ENCODE data around the gene ZFAND5. TPM values are rescaled to one million over a fixed set of nuclear protein-coding genes. Genes with fewer than 3 reads are reported as not detected.

ZFAND5 gene
- total RNA-seq, 1 donor from 2014 or later = 183 TPM

DNA sequence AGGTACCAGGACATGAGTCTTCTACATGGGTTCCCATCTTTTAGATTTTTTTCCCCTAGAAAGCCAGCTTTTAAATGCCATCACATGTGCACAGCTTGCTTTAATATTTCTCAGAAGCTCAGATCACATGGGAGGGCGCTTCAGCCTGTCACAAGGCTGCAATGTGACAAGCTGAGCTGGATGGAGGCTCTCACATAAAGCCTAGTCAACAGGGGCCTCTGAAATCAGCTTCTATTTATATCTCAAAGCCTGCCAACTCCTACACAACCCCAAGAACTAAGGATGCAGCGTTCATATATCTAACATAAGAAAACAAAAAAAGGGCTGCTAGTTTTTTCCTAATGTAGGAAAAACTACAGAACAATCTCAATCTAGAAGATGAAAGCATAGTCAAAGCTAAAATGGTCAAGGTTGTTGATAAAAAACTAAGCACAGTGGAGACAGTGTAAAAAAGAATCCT is 2.3 kb downstream of the ZFAND5 start:
- intact Hi-C loops (cut with micrococcal nuclease) = loop anchor here (10.0 kb wide), 1 partner anchor 212 kb away; no protein-coding TSS in a partner anchor
- Histone ChIP-seq H3K4me3 (peak overlapping the region; percentile 86), H3K4me1 (peaks cover 81% of the 10 kb centered on the region), H3K9me3 (replicated peaks) (no peaks in the 10 kb centered on the region), H3K36me3 (peaks cover 31% of the 10 kb centered on the region), H3K27me3 (ENCODE audit: low read depth) (no peaks in the 10 kb centered on the region), H3K27ac (replicated peaks) (peak overlapping the region; percentile 100)
- TF ChIP-seq, protein P1, sequence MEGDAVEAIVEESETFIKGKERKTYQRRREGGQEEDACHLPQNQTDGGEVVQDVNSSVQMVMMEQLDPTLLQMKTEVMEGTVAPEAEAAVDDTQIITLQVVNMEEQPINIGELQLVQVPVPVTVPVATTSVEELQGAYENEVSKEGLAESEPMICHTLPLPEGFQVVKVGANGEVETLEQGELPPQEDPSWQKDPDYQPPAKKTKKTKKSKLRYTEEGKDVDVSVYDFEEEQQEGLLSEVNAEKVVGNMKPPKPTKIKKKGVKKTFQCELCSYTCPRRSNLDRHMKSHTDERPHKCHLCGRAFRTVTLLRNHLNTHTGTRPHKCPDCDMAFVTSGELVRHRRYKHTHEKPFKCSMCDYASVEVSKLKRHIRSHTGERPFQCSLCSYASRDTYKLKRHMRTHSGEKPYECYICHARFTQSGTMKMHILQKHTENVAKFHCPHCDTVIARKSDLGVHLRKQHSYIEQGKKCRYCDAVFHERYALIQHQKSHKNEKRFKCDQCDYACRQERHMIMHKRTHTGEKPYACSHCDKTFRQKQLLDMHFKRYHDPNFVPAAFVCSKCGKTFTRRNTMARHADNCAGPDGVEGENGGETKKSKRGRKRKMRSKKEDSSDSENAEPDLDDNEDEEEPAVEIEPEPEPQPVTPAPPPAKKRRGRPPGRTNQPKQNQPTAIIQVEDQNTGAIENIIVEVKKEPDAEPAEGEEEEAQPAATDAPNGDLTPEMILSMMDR (IDR thresholded peaks at IDR 0.05; ENCODE audit: borderline replicate concordance) = no peak
- DNase-seq = peak; percentile 54

DNA sequence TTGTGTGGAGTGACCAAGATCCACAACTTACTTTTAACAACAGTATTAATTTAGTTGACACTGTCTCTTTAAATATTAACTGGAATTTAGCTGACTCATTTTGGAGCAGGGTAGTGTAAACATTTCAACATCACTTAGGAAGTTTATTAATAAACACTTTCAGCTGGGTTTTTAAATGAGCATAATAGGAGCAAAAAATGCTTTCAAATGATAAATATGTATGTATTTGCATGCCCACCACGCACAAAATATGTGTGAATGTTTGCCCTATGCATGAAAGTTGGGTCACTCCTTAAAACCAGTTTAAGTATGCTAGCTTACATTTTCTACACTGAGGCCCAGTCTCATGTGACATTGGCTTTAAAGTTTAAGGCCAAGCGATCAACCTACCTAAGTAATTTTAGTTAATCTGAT is 2.9 kb downstream of the ZFAND5 start:
- Histone ChIP-seq H3K27me3 (ENCODE audit: low read depth) (no peaks in the 10 kb centered on the region), H3K27ac (replicated peaks) (peak overlapping the region; percentile 100), H3K4me1 (peaks cover 87% of the 10 kb centered on the region), H3K4me3 (peak overlapping the region; percentile 86), H3K9me3 (replicated peaks) (no peaks in the 10 kb centered on the region), H3K36me3 (peaks cover 35% of the 10 kb centered on the region)
- intact Hi-C loops (cut with micrococcal nuclease) = loop anchor here (10.0 kb wide), 1 partner anchor 213 kb away; no protein-coding TSS in a partner anchor
- TF ChIP-seq, protein P1 (IDR thresholded peaks at IDR 0.05; ENCODE audit: borderline replicate concordance) = no peak
- DNase-seq = no peak

DNA sequence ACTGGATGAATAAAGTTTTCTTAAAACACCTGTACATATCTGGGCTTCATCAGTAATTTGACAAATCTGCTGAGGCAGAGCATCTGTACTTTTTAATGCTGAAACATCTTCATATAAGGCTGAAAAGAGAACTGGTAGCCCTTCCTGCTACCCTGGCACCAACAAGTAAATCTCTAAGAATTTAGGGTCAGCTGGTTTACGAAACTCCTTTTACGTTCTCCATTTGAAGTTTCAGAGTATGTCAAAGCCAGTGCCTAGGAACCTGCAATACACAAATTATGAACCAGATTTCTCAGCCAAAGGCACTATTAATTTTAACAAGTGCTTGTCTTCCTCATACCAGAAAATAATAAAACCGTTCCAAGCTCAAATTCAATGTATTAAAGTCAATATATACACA is 3.8 kb downstream of the ZFAND5 start:
- Histone ChIP-seq H3K4me3 (peak overlapping the region; percentile 86), H3K36me3 (peaks cover 44% of the 10 kb centered on the region), H3K9me3 (replicated peaks) (no peaks in the 10 kb centered on the region), H3K27ac (replicated peaks) (peak overlapping the region; percentile 100), H3K27me3 (ENCODE audit: low read depth) (no peaks in the 10 kb centered on the region), H3K4me1 (peaks cover 89% of the 10 kb centered on the region)
- intact Hi-C loops (cut with micrococcal nuclease) = loop anchor here (10.0 kb wide), 1 partner anchor 214 kb away; no protein-coding TSS in a partner anchor
- TF ChIP-seq, protein P1 (IDR thresholded peaks at IDR 0.05; ENCODE audit: borderline replicate concordance) = no peak
- DNase-seq = no peak

DNA sequence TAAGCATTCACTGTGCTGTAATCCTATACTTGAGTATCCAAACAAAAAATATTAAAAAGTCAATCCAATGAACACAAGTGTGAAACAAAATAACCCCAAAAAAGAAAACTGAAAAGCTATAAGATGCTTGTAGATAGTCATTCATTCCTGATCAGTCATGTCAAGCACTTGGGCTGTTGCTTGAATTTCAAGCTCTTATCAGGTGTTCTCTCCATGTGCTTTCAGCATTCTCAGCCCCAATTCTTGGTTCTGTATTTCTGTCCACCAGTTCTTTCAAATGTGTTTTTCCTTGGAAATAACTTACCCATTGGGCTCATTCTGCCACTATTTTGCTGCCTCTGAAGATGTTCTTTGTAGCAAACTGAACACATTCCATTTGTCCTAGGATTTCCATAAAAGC is 4.7 kb downstream of the ZFAND5 start:
- peak overlapping the region; percentile 86 for H3K4me3 ChIP-seq
- peaks cover 53% of the 10 kb centered on the region for H3K36me3 ChIP-seq
- no peaks in the 10 kb centered on the region for H3K9me3 ChIP-seq (replicated peaks)
- peaks cover 96% of the 10 kb centered on the region for H3K4me1 ChIP-seq
- TF ChIP-seq, protein P1 (IDR thresholded peaks at IDR 0.05; ENCODE audit: borderline replicate concordance) = no peak
- no peak for DNase-seq
- no peaks in the 10 kb centered on the region for H3K27me3 ChIP-seq (ENCODE audit: low read depth)
- intact Hi-C loops (cut with micrococcal nuclease) = loop anchor here (10.0 kb wide), 1 partner anchor 214 kb away; no protein-coding TSS in a partner anchor
- peak overlapping the region; percentile 100 for H3K27ac ChIP-seq (replicated peaks)

DNA sequence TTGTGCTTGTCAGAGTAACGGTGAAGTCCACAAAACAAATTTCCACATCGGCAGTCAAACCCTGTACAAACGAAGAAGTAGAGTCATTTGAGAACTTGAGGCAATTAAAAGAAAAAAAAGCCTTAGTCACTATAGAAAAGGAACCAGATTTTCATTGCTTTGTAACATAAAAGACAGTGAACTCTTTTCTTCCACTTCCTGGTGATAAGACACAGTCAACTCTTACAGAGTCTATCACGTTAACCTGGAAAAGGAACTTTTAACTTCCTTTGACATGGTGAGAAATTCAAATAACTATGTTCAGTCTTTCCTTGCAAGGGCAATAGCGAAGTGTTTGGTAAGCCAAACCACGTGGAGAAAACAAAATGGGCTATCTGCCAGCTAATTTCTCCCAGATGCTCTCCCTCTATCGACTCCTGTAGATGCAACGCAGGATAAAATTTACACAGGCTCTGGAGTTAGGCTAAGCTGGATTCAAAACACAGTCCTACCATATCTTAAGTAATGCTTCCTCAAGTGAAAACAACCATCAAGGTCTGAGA is 8.9 kb downstream of the ZFAND5 start:
- no peak for DNase-seq
- Histone ChIP-seq H3K9me3 (replicated peaks) (no peaks in the 10 kb centered on the region), H3K27me3 (ENCODE audit: low read depth) (no peaks in the 10 kb centered on the region), H3K4me3 (no peak overlapping the region), H3K4me1 (peaks cover 84% of the 10 kb centered on the region), H3K36me3 (peaks cover 81% of the 10 kb centered on the region), H3K27ac (replicated peaks) (peak overlapping the region; percentile 32)
- TF ChIP-seq, protein P1 (IDR thresholded peaks at IDR 0.05; ENCODE audit: borderline replicate concordance) = no peak
- intact Hi-C loops (cut with micrococcal nuclease) = no loop called here

Measured in left ventricle myocardium inferior (tissue), 1 donor.